Keratinocyte (primary cell): ENCODE results near the gene SPATA9. TPM values are rescaled to one million over a fixed set of nuclear protein-coding genes. Genes with fewer than 3 reads are reported as not detected.

Experiments used
- DNase-seq: peaks from one replicate; pipeline ENCODE4 v3.0.0-alpha.2; 2011; ENCODE audit warnings: low read depth, missing footprints, low spot score
- FAIRE-seq: peaks from 2 replicates; lab custom pipeline; 2011; peaks lifted over from hg19 to GRCh38; lab: Jason Lieb, UNC
- H2AFZ ChIP-seq: 2 replicates; pipeline ENCODE4 v1.6.0; 2012; ENCODE audit warnings: low read length, control low read depth, inconsistent platforms; ENCODE audit not compliant: control insufficient read depth
- H3K27ac ChIP-seq: 2 replicates; pipeline ENCODE4 v1.5.1; 2011; ENCODE audit warnings: low read length; ENCODE audit not compliant: control insufficient read depth, insufficient read depth
- H3K27me3 ChIP-seq: 3 replicates; pipeline ENCODE4 v1.6.0; 2011; ENCODE audit warnings: low read length; ENCODE audit not compliant: control insufficient read depth, insufficient read depth; ENCODE audit errors: extremely low read depth
- H3K36me3 ChIP-seq, 2 experiments: 2 replicates in 1 of 2; 3 replicates in 1 of 2; pipeline ENCODE4 v1.5.1; 2011; ENCODE audit warnings: low read length in 2 of 2, mild to moderate bottlenecking in 1 of 2; ENCODE audit not compliant: control insufficient read depth in 2 of 2, insufficient read depth in 2 of 2; ENCODE audit errors: extremely low read depth in 1 of 2
- H3K4me1 ChIP-seq: 3 replicates; pipeline ENCODE4 v1.5.1; 2011; ENCODE audit warnings: low read length; ENCODE audit not compliant: control insufficient read depth, insufficient read depth; ENCODE audit errors: extremely low read depth
- H3K4me2 ChIP-seq: 3 replicates; pipeline ENCODE4 v1.6.0; 2011; ENCODE audit warnings: low read depth, low read length; ENCODE audit not compliant: control insufficient read depth, insufficient read depth; ENCODE audit errors: extremely low read depth
- H3K4me3 ChIP-seq, 3 experiments: fragments of 200-600 bp in 1 of 3; sonication (generic) in 1 of 3; 2 replicates in 2 of 3; 3 replicates in 1 of 3; pipeline ENCODE4 v1.5.1; 2011 to 2016; ENCODE audit warnings: low read length in 3 of 3, mild to moderate bottlenecking in 3 of 3, control low read depth in 2 of 3, inconsistent platforms in 1 of 3, low read depth in 1 of 3, mixed read lengths in 1 of 3, mixed run types in 1 of 3, moderate library complexity in 1 of 3; ENCODE audit not compliant: control insufficient read depth in 2 of 3, insufficient read depth in 2 of 3; ENCODE audit errors: extremely low read depth in 1 of 3
- H3K79me2 ChIP-seq: 2 replicates; pipeline ENCODE4 v1.6.0; 2012; ENCODE audit warnings: low read length; ENCODE audit not compliant: control insufficient read depth, insufficient read depth
- H3K9ac ChIP-seq: 3 replicates; pipeline ENCODE4 v1.6.0; 2011; ENCODE audit warnings: low read length; ENCODE audit not compliant: control insufficient read depth, insufficient read depth; ENCODE audit errors: extremely low read depth
- H3K9me1 ChIP-seq: 3 replicates; pipeline ENCODE4 v1.6.0; 2011; ENCODE audit warnings: low read length; ENCODE audit not compliant: control insufficient read depth, insufficient read depth; ENCODE audit errors: extremely low read depth
- H3K9me3 ChIP-seq: 2 replicates; pipeline ENCODE4 v1.5.1; 2012; ENCODE audit warnings: low read depth, low read length; ENCODE audit not compliant: control insufficient read depth
- H4K20me1 ChIP-seq: 3 replicates; pipeline ENCODE4 v1.6.0; 2011; ENCODE audit warnings: low read length; ENCODE audit not compliant: control insufficient read depth, insufficient read depth; ENCODE audit errors: extremely low read depth
- CTCF ChIP-seq, 3 experiments: IDR thresholded peaks in 1 of 3; conservative IDR thresholded peaks in 1 of 3; optimal IDR thresholded peaks in 1 of 3; 2 replicates in 2 of 3; 3 replicates in 1 of 3; pipeline versions ENCODE3 to v1.5.1; 2011; ENCODE audit warnings: low read length in 3 of 3, mild to moderate bottlenecking in 3 of 3, moderate library complexity in 2 of 3, control low read depth in 1 of 3, inconsistent platforms in 1 of 3; ENCODE audit not compliant: insufficient read depth in 2 of 3; ENCODE audit errors: extremely low read depth in 1 of 3
- EZH2 ChIP-seq: IDR thresholded peaks from one replicate; pipeline ENCODE4 v1.6.1; 2012; ENCODE audit warnings: inconsistent platforms, mild to moderate bottlenecking, low read length, moderate library complexity
- dilution Hi-C: fragments of 300-500 bp; cut with MboI; formaldehyde crosslinking; loops from one replicate; pipeline ENCODE4 v1.7.0; 2020; ENCODE audit warnings: low sequenced_read_pairs; ENCODE audit not compliant: extremely low pct_ligation_motif_present
- polyA plus RNA-seq, 5 experiments: library from polyadenylated mRNA; depleted of rRNA in 3 of 5; stranded (reverse) in 3 of 5; stranded (forward) in 1 of 5; unstranded in 1 of 5; fragments of >200 nt; gene quantifications; 1 replicate in 1 of 5; 2 replicates in 3 of 5; 3 replicates in 1 of 5; pipeline versions ENCODE4 v1.2.1 to v1.2.3, GENCODE V29; 2011 to 2012; ENCODE audit warnings: missing spikeins in 2 of 5, low read depth in 1 of 5, low replicate concordance in 1 of 5

Gene SPATA9
- polyA plus RNA-seq, 1 donor (not counting 4 experiments of a cell fraction or from before 2014, with no cell fraction given), result not detected

- Histone ChIP-seq H2AFZ (no peak overlapping the region), H3K36me3 (no peaks in the 10 kb centered on the region), H3K4me3 (no peak overlapping the region), H3K4me1 (peaks cover 11% of the 10 kb centered on the region), H3K4me2 (no peak overlapping the region), H3K27me3 (no peaks in the 10 kb centered on the region), H4K20me1 (no peaks in the 10 kb centered on the region), H3K27ac (no peak overlapping the region), H3K9me1 (no peaks in the 10 kb centered on the region), H3K9me3 (no peaks in the 10 kb centered on the region), H3K79me2 (no peaks in the 10 kb centered on the region), H3K9ac (no peak overlapping the region)
- dilution Hi-C loops, result no loop called here
- no peak for TF ChIP-seq EZH2
- TF ChIP-seq CTCF (optimal IDR thresholded peaks at IDR 0.05 in 1 of 3, IDR thresholded peaks at IDR 0.05 in 1 of 3, conservative IDR thresholded peaks at IDR 0.05 in 1 of 3; ENCODE audit: extremely low read depth in 1 of 3, insufficient read depth in 2 of 3, low read length in 3 of 3), result no peak
- FAIRE-seq (no peak), DNase-seq (no peak)
These were observed 32.8 kb downstream of the SPATA9 start for GRCh38 chr5:95649842-95650620.

GRCh38 chr5:95649274-95649673, 33.5 kb downstream of the SPATA9 start:
- peaks cover 11% of the 10 kb centered on the region for H3K4me1 ChIP-seq
- H2AFZ ChIP-seq, result no peak overlapping the region
- no peaks in the 10 kb centered on the region for H3K27me3 ChIP-seq
- no peaks in the 10 kb centered on the region for H3K79me2 ChIP-seq
- no peaks in the 10 kb centered on the region for H3K9me3 ChIP-seq
- no peak overlapping the region for H3K4me3 ChIP-seq
- no peak overlapping the region for H3K9ac ChIP-seq
- no peak overlapping the region for H3K4me2 ChIP-seq
- FAIRE-seq, result no peak
- dilution Hi-C loops, result no loop called here
- no peak for TF ChIP-seq EZH2
- no peak for TF ChIP-seq CTCF (optimal IDR thresholded peaks at IDR 0.05 in 1 of 3, IDR thresholded peaks at IDR 0.05 in 1 of 3, conservative IDR thresholded peaks at IDR 0.05 in 1 of 3; ENCODE audit: extremely low read depth in 1 of 3, insufficient read depth in 2 of 3, low read length in 3 of 3)
- H3K36me3 ChIP-seq, result no peaks in the 10 kb centered on the region
- H4K20me1 ChIP-seq, result no peaks in the 10 kb centered on the region
- H3K27ac ChIP-seq, result no peak overlapping the region
- H3K9me1 ChIP-seq, result no peaks in the 10 kb centered on the region
- DNase-seq, result no peak
